Hepatocyte (in vitro differentiated cells): ENCODE results near the gene DYRK4. TPM values are rescaled to one million over a fixed set of nuclear protein-coding genes. Genes with fewer than 3 reads are reported as not detected.

Experiments
- DNase-seq: peaks from one replicate; pipeline ENCODE4 v3.0.0-alpha.2; 2016; ENCODE audit warnings: low spot score
- H2AFZ ChIP-seq: fragments of 200-600 bp; sonication (generic); 2 replicates; pipeline ENCODE4 v1.6.0; 2016; ENCODE audit warnings: antibody characterized with exemption, mild to moderate bottlenecking
- H3K27ac ChIP-seq: fragments of 200-600 bp; sonication (generic); 2 replicates; pipeline ENCODE4 v1.5.1; 2016; ENCODE audit warnings: mild to moderate bottlenecking
- H3K27me3 ChIP-seq: fragments of 200-600 bp; sonication (generic); 2 replicates; pipeline ENCODE4 v1.6.1; 2016
- H3K36me3 ChIP-seq: fragments of 200-600 bp; sonication (generic); replicated peaks from 2 replicates; pipeline ENCODE4 v1.5.1; 2016; ENCODE audit warnings: low read depth; ENCODE audit not compliant: insufficient read depth
- H3K4me1 ChIP-seq: fragments of 200-600 bp; sonication (generic); 2 replicates; pipeline ENCODE4 v1.5.1; 2016; ENCODE audit warnings: mild to moderate bottlenecking, moderate library complexity; ENCODE audit not compliant: insufficient read depth
- H3K4me2 ChIP-seq: fragments of 200-600 bp; sonication (generic); 2 replicates; pipeline ENCODE4 v1.6.0; 2016
- H3K4me3 ChIP-seq: fragments of 200-600 bp; sonication (generic); 2 replicates; pipeline ENCODE4 v1.5.1; 2016; ENCODE audit warnings: mild to moderate bottlenecking
- H3K79me2 ChIP-seq: fragments of 200-600 bp; sonication (generic); 2 replicates; pipeline ENCODE4 v1.6.0; 2017; ENCODE audit warnings: mild to moderate bottlenecking
- H3K9me2 ChIP-seq: fragments of 200-600 bp; sonication (generic); replicated peaks from 2 replicates; pipeline ENCODE4 v1.6.0; 2017; ENCODE audit warnings: mild to moderate bottlenecking; ENCODE audit not compliant: insufficient read depth
- H3K9me3 ChIP-seq: fragments of 200-600 bp; sonication (generic); 2 replicates; pipeline ENCODE4 v1.5.1; 2016; ENCODE audit warnings: low read depth, mild to moderate bottlenecking
- H4K20me1 ChIP-seq: fragments of 200-600 bp; sonication (generic); 2 replicates; pipeline ENCODE4 v1.6.0; 2016; ENCODE audit warnings: mild to moderate bottlenecking; ENCODE audit not compliant: insufficient read depth, poor library complexity, severe bottlenecking
- CTCF ChIP-seq: fragments of 200-600 bp; sonication (generic); IDR thresholded peaks from 2 replicates; pipeline ENCODE4 v1.5.1; 2016; ENCODE audit warnings: antibody characterized with exemption, mild to moderate bottlenecking; ENCODE audit not compliant: poor library complexity
- EZH2 ChIP-seq: fragments of 200-600 bp; sonication (generic); IDR thresholded peaks from 2 replicates; pipeline ENCODE4 v1.6.1; 2016; ENCODE audit warnings: antibody characterized with exemption, mild to moderate bottlenecking, borderline replicate concordance
- EZH2phosphoT487 ChIP-seq: fragments of 200-600 bp; sonication (generic); IDR thresholded peaks from one replicate; pipeline ENCODE4 v1.6.1; 2018; ENCODE audit warnings: antibody characterized with exemption, mild to moderate bottlenecking, low read depth, moderate library complexity; ENCODE audit not compliant: unreplicated experiment, severe bottlenecking
- WGBS: methylation state at CpG from one replicate; pipeline ENCODE4 v1.1.6; 2016; ENCODE audit warnings: low lambda C conversion rate; ENCODE audit errors: missing lambda C conversion rate; 5-methylcytosine and 5-hydroxymethylcytosine counted together
- polyA plus RNA-seq: library from polyadenylated mRNA; unstranded; fragments of >200 nt; fragmentation: Nextera tagmentation; extraction: Ambion mirVana; gene quantifications from 2 replicates; pipeline ENCODE4 v1.2.1, GENCODE V29; 2016
- total RNA-seq: library from RNA; depleted of rRNA; stranded (reverse); fragments of >200 nt; gene quantifications from 2 replicates; pipeline ENCODE4 v1.2.3, GENCODE V29; 2014

DYRK4 gene
- total and polyA plus RNA-seq, 2 experiments from 2014 or later, result 34.1 to 50.3 TPM

- no peaks in the 10 kb centered on the region for H3K9me2 ChIP-seq
- WGBS, result 3% methylated on average over 6 of the region's 6 CpGs
- H3K79me2 ChIP-seq, result peaks cover 45% of the 10 kb centered on the region
- no peaks in the 10 kb centered on the region for H3K9me3 ChIP-seq
- TF ChIP-seq EZH2phosphoT487 (no peak), CTCF (no peak), EZH2 (no peak)
- DNase-seq, result no peak
- H3K36me3 ChIP-seq, result no peaks in the 10 kb centered on the region
- peak overlapping the region; percentile 80 for H2AFZ ChIP-seq
- H3K4me3 ChIP-seq, result peak overlapping the region; percentile 62
- no peaks in the 10 kb centered on the region for H3K27me3 ChIP-seq
- peaks cover 13% of the 10 kb centered on the region for H3K4me1 ChIP-seq
- no peaks in the 10 kb centered on the region for H4K20me1 ChIP-seq
- H3K4me2 ChIP-seq, result peak overlapping the region; percentile 85
- H3K27ac ChIP-seq, result peak overlapping the region; percentile 95
These were observed 87.3 kb downstream of the DYRK4 start for GRCh38 chr12:4649358-4649661.

DNA sequence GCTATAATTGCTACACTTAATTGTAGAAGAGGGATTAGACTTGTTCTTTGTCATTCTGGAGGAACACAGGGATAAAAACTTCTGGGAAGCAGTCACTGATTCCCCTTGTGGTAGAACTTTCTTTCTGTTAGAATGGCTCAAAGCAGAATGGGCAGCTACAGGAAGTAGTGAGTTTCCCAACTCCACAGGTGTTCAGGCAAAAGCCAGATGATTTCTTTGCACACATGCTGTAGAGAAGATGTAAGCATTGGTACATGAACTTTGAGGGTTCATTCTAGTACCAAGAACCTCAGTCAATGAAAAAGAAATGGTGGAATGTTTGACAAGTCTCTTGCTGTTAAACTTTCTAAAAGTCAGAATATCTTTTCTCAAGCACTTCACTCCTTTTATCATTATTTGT, 91.2 kb downstream of the DYRK4 start:
- no peak for DNase-seq
- H3K36me3 ChIP-seq, result no peaks in the 10 kb centered on the region
- no peak overlapping the region for H3K27ac ChIP-seq
- no peaks in the 10 kb centered on the region for H3K9me3 ChIP-seq
- TF ChIP-seq CTCF, result no peak
- TF ChIP-seq EZH2, result no peak
- no peak for TF ChIP-seq EZH2phosphoT487
- H2AFZ ChIP-seq, result no peak overlapping the region
- no peak overlapping the region for H3K4me3 ChIP-seq
- peaks cover 8% of the 10 kb centered on the region for H3K4me1 ChIP-seq
- no peaks in the 10 kb centered on the region for H3K9me2 ChIP-seq
- H3K79me2 ChIP-seq, result peaks cover 46% of the 10 kb centered on the region
- H4K20me1 ChIP-seq, result no peaks in the 10 kb centered on the region
- no peaks in the 10 kb centered on the region for H3K27me3 ChIP-seq
- no peak overlapping the region for H3K4me2 ChIP-seq

GRCh38 chr12:4653691-4654090, 91.7 kb downstream of the DYRK4 start:
- Histone ChIP-seq H3K27me3 (no peaks in the 10 kb centered on the region), H3K4me2 (no peak overlapping the region), H3K36me3 (no peaks in the 10 kb centered on the region), H4K20me1 (no peaks in the 10 kb centered on the region), H3K79me2 (peaks cover 46% of the 10 kb centered on the region), H3K27ac (no peak overlapping the region), H2AFZ (no peak overlapping the region), H3K4me1 (peaks cover 8% of the 10 kb centered on the region), H3K4me3 (no peak overlapping the region), H3K9me2 (no peaks in the 10 kb centered on the region), H3K9me3 (no peaks in the 10 kb centered on the region)
- no peak for TF ChIP-seq EZH2
- no peak for TF ChIP-seq EZH2phosphoT487
- TF ChIP-seq CTCF, result no peak
- WGBS, result 94% methylated on average over 2 of the region's 2 CpGs
- no peak for DNase-seq

Other genes with a start within 250 kb of the DYRK4 start
- gene TIGAR, start 241.0 kb upstream of the DYRK4 start, total RNA-seq, result 6.9 and 7.9 TPM in 2 replicates
- 9.8 and 12.3 TPM in 2 replicates for gene TIGAR, start 241.0 kb upstream of the DYRK4 start, polyA plus RNA-seq
- gene FGF23, start 182.5 kb upstream of the DYRK4 start, total RNA-seq, result 2.6 and 3.1 TPM in 2 replicates
- 0.46 and 1.8 TPM in 2 replicates for gene FGF23, start 182.5 kb upstream of the DYRK4 start, polyA plus RNA-seq
- gene FGF6, start 116.4 kb upstream of the DYRK4 start, total RNA-seq, result not detected in 2 replicates
- not detected in 2 replicates for gene FGF6, start 116.4 kb upstream of the DYRK4 start, polyA plus RNA-seq
- 9.8 and 11.5 TPM in 2 replicates for gene RAD51AP1, start 23.3 kb upstream of the DYRK4 start, total RNA-seq
- 4.6 and 5.4 TPM in 2 replicates for gene RAD51AP1, start 23.3 kb upstream of the DYRK4 start, polyA plus RNA-seq
- gene AKAP3, start 86.8 kb downstream of the DYRK4 start, total RNA-seq, result 0.68 and 3.5 TPM in 2 replicates
- gene AKAP3, start 86.8 kb downstream of the DYRK4 start, polyA plus RNA-seq, result 1.2 and 1.3 TPM in 2 replicates
- gene NDUFA9, start 86.9 kb downstream of the DYRK4 start, total RNA-seq, result 53.2 and 70.9 TPM in 2 replicates
- gene NDUFA9, start 86.9 kb downstream of the DYRK4 start, polyA plus RNA-seq, result 138 and 144 TPM in 2 replicates
- gene GALNT8, start 158.2 kb downstream of the DYRK4 start, total RNA-seq, result 1.8 and 2.5 TPM in 2 replicates
- 1.0 and 1.3 TPM in 2 replicates for gene GALNT8, start 158.2 kb downstream of the DYRK4 start, polyA plus RNA-seq